Dermis blood vessel endothelial cell (primary cell): ENCODE results near the gene MRTFB. TPM values are rescaled to one million over a fixed set of nuclear protein-coding genes. Genes with fewer than 3 reads are reported as not detected.

Source experiments
- DNase-seq: peaks from one replicate; pipeline ENCODE4 v3.0.0; 2010
- total RNA-seq: library from RNA; depleted of rRNA; stranded (reverse); fragments of >200 nt; gene quantifications from 2 replicates; pipeline ENCODE4 v1.2.3, GENCODE V29; 2014

MRTFB gene
- total RNA-seq, 1 donor from 2014 or later = 20.8 TPM

GRCh38 chr16:14310519-14310991 lies 239.4 kb downstream of the MRTFB start:
- DNase-seq = no peak

DNA sequence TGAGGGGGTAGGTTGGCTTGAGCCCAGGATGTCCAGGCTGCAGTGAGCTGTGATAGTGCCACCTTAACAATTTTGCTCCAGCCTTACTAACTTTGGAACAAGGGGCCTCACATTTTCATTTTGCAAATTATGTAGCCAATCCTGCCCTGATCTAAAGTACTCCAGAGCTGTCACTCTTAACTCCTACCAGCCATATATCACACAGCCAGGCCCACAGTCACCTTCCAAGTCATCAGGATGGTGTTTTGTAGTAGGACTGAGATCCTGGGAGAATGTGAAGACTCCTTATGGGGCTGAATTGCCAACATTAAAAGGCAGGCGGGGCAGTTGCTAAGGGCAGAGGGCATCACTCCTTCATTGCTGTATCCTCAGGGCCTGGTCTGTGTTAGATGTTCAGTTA lies 243.0 kb downstream of the MRTFB start:
- no peak for DNase-seq

DNA sequence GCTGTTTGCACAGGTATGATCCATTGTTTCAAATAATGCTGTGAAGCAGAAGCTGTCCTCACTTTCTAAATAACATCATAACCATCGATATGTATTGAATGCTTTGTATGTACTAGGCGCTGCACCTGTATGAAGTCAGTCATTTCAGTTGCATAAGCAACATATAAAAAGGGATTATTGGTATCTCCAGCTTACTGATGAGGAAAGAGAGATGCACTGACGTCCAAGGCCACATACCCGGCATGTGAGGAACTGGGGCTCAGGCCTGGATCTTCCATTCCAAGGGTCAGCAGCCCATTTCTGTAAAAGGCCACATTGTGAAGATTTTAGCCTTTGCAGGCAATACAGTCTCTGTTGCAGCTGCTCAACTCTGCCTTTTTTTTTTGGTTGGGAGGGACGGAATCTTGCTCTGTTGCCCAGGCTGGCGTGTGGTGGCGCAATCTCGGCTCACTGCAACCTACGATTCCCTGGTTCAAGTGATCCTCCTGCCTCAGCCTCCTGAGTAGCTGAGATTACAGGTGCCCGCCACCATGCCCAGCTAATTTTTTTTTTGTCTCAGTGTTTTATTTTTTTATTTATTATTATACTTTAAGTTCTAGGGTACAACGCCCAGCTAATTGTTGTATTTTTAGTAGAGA lies 244.7 kb downstream of the MRTFB start:
- DNase-seq = no peak

Other genes starting within 250 kb of the MRTFB start
- 8.8 and 9.3 TPM in 2 replicates for gene ERCC4, start 151.2 kb upstream of the MRTFB start, total RNA-seq